ENCODE measurements around the gene GLDN. TPM values are rescaled to one million over a fixed set of nuclear protein-coding genes. Genes with fewer than 3 reads are reported as not detected.

The GLDN gene
- total RNA-seq, 1 experiment from 2014 or later, result 0.82 TPM

GRCh38 chr15:51312166-51313073, 29.0 kb upstream of the GLDN start:
- Mint-ChIP-seq H3K27me3 (ENCODE audit: insufficient read depth, unreplicated experiment) (no peaks in the 10 kb centered on the region), H3K9me3 (ENCODE audit: unreplicated experiment) (no peaks in the 10 kb centered on the region), H3K27ac (ENCODE audit: unreplicated experiment) (no peak overlapping the region), H3K4me3 (ENCODE audit: unreplicated experiment) (no peak overlapping the region), H3K36me3 (ENCODE audit: insufficient read depth, unreplicated experiment) (no peaks in the 10 kb centered on the region), H3K4me1 (ENCODE audit: low read depth, unreplicated experiment) (peaks cover 19% of the 10 kb centered on the region)
- no TSS peak for BruUV-seq (replicated peaks)
- H3K4me1 ChIP-seq, result peaks cover 24% of the 10 kb centered on the region
- no peaks in the 10 kb centered on the region for H3K9me3 ChIP-seq
- no peak for TF ChIP-seq CTCF (IDR thresholded peaks at IDR 0.05; ENCODE audit: insufficient read depth in 1 of 2, low read depth in 1 of 2, low read length in 1 of 2, severe bottlenecking in 1 of 2, unreplicated experiment in 1 of 2)
- no peaks in the 10 kb centered on the region for H3K27me3 ChIP-seq (replicated peaks; ENCODE audit: control insufficient read depth, insufficient read depth, low read length)
- intact Hi-C loops (cut with micrococcal nuclease; ENCODE audit: unreplicated experiment), result no loop called here
- DNase-seq, result no peak
- no peaks in the 10 kb centered on the region for H3K36me3 ChIP-seq (ENCODE audit: control insufficient read depth, insufficient read depth, low read length)
- CTCF ChIA-PET, result no interaction called here
- H3K4me3 ChIP-seq (ENCODE audit: low read depth, low read length), result no peak overlapping the region
- POLR2A ChIA-PET, result no interaction called here

GRCh38 chr15:51313074-51313393, 28.4 kb upstream of the GLDN start:
- no peaks in the 10 kb centered on the region for H3K27me3 ChIP-seq (replicated peaks; ENCODE audit: control insufficient read depth, insufficient read depth, low read length)
- H3K36me3 ChIP-seq (ENCODE audit: control insufficient read depth, insufficient read depth, low read length), result no peaks in the 10 kb centered on the region
- no peaks in the 10 kb centered on the region for H3K9me3 ChIP-seq
- Mint-ChIP-seq H3K27me3 (ENCODE audit: insufficient read depth, unreplicated experiment) (no peaks in the 10 kb centered on the region), H3K4me1 (ENCODE audit: low read depth, unreplicated experiment) (peaks cover 19% of the 10 kb centered on the region), H3K9me3 (ENCODE audit: unreplicated experiment) (no peaks in the 10 kb centered on the region), H3K27ac (ENCODE audit: unreplicated experiment) (no peak overlapping the region), H3K36me3 (ENCODE audit: insufficient read depth, unreplicated experiment) (no peaks in the 10 kb centered on the region), H3K4me3 (ENCODE audit: unreplicated experiment) (no peak overlapping the region)
- no peak overlapping the region for H3K4me3 ChIP-seq (ENCODE audit: low read depth, low read length)
- H3K4me1 ChIP-seq, result peaks cover 24% of the 10 kb centered on the region
- intact Hi-C loops (cut with micrococcal nuclease; ENCODE audit: unreplicated experiment), result no loop called here
- BruUV-seq (replicated peaks), result no TSS peak
- TF ChIP-seq CTCF (IDR thresholded peaks at IDR 0.05; ENCODE audit: insufficient read depth in 1 of 2, low read depth in 1 of 2, low read length in 1 of 2, severe bottlenecking in 1 of 2, unreplicated experiment in 1 of 2), result no peak
- ChIA-PET CTCF (no interaction called here), POLR2A (no interaction called here)
- no peak for DNase-seq

GRCh38 chr15:51313644-51314280, 27.7 kb upstream of the GLDN start:
- ChIA-PET CTCF (no interaction called here), POLR2A (no interaction called here)
- Mint-ChIP-seq H3K36me3 (ENCODE audit: insufficient read depth, unreplicated experiment) (no peaks in the 10 kb centered on the region), H3K4me1 (ENCODE audit: low read depth, unreplicated experiment) (peaks cover 19% of the 10 kb centered on the region), H3K27ac (ENCODE audit: unreplicated experiment) (no peak overlapping the region), H3K4me3 (ENCODE audit: unreplicated experiment) (no peak overlapping the region), H3K27me3 (ENCODE audit: insufficient read depth, unreplicated experiment) (no peaks in the 10 kb centered on the region), H3K9me3 (ENCODE audit: unreplicated experiment) (no peaks in the 10 kb centered on the region)
- Histone ChIP-seq H3K9me3 (no peaks in the 10 kb centered on the region), H3K36me3 (ENCODE audit: control insufficient read depth, insufficient read depth, low read length) (no peaks in the 10 kb centered on the region), H3K4me1 (peaks cover 28% of the 10 kb centered on the region), H3K27me3 (replicated peaks; ENCODE audit: control insufficient read depth, insufficient read depth, low read length) (no peaks in the 10 kb centered on the region), H3K4me3 (ENCODE audit: low read depth, low read length) (no peak overlapping the region)
- no peak for TF ChIP-seq CTCF (IDR thresholded peaks at IDR 0.05; ENCODE audit: insufficient read depth in 1 of 2, low read depth in 1 of 2, low read length in 1 of 2, severe bottlenecking in 1 of 2, unreplicated experiment in 1 of 2)
- intact Hi-C loops (cut with micrococcal nuclease; ENCODE audit: unreplicated experiment), result no loop called here
- no peak for DNase-seq
- BruUV-seq (replicated peaks), result no TSS peak
